SK-N-SH treated with all-trans-retinoic acid at 6 μM for 48 hours (cell line): ENCODE measurements around the gene KHDRBS1.

Experiments
- ATAC-seq: fragments of 200-7000 bp; cut with Tn5 transposase; 3 replicates; pipeline ENCODE4 v1.9.1; 2020; ENCODE audit warnings: mild to moderate bottlenecking, moderate library complexity
- ARNTL ChIP-seq: fragments of 450-650 bp; formaldehyde crosslinking; IDR thresholded peaks from 2 replicates; pipeline ENCODE4 v1.5.0; 2020; ENCODE audit warnings: low read depth, mild to moderate bottlenecking, moderate library complexity, borderline replicate concordance
- BACH2 ChIP-seq: fragments of 250-450 bp; sonication (Bioruptor Pico); IDR thresholded peaks from 2 replicates; pipeline ENCODE4 v1.9.0; 2021; ENCODE audit warnings: mild to moderate bottlenecking, borderline replicate concordance
- CREB5 ChIP-seq: fragments of 250-450 bp; sonication (Bioruptor Pico); IDR thresholded peaks from 2 replicates; pipeline ENCODE4 v1.5.1; 2020; ENCODE audit warnings: low read depth, mild to moderate bottlenecking, moderate library complexity
- CSDC2 ChIP-seq: fragments of 250-450 bp; sonication (Bioruptor Pico); IDR thresholded peaks from 2 replicates; pipeline ENCODE4 v1.5.0; 2020; ENCODE audit warnings: mild to moderate bottlenecking, moderate library complexity
- CSRNP3 ChIP-seq: fragments of 250-450 bp; sonication (Bioruptor Pico); IDR thresholded peaks from 2 replicates; pipeline ENCODE4 v1.5.1; 2021; ENCODE audit warnings: mild to moderate bottlenecking, moderate library complexity
- ESRRG ChIP-seq: fragments of 250-450 bp; sonication (Bioruptor Pico); IDR thresholded peaks from 2 replicates; pipeline ENCODE4 v1.6.1; 2021; ENCODE audit warnings: mild to moderate bottlenecking
- ISL1 ChIP-seq: fragments of 250-450 bp; sonication (Bioruptor Pico); IDR thresholded peaks from 2 replicates; pipeline ENCODE4 v2.1.2; 2022; ENCODE audit warnings: mild to moderate bottlenecking, moderate library complexity
- OSR1 ChIP-seq: fragments of 250-450 bp; sonication (Bioruptor Pico); IDR thresholded peaks from 2 replicates; pipeline ENCODE4 v1.8.0; 2022; ENCODE audit warnings: moderate library complexity, mild to moderate bottlenecking, inconsistent platforms
- PATZ1 ChIP-seq: fragments of 250-450 bp; sonication (Bioruptor Pico); IDR thresholded peaks from 2 replicates; pipeline ENCODE4 v1.8.0; 2020; ENCODE audit warnings: mild to moderate bottlenecking, moderate library complexity, borderline replicate concordance
- POU6F1 ChIP-seq: fragments of 250-450 bp; sonication (Bioruptor Pico); IDR thresholded peaks from 2 replicates; pipeline ENCODE4 v1.8.0; 2021; ENCODE audit warnings: low read depth, mild to moderate bottlenecking, moderate library complexity, borderline replicate concordance
- RARB ChIP-seq: fragments of 250-450 bp; sonication (Bioruptor Pico); IDR thresholded peaks from 2 replicates; pipeline ENCODE4 v1.8.0; 2021; ENCODE audit warnings: mild to moderate bottlenecking, moderate library complexity
- SNAI2 ChIP-seq: fragments of 250-450 bp; sonication (Bioruptor Pico); IDR thresholded peaks from 2 replicates; pipeline ENCODE4 v1.5.0; 2020; ENCODE audit warnings: mild to moderate bottlenecking, moderate library complexity
- TCF4 ChIP-seq: fragments of 250-450 bp; sonication (Bioruptor Pico); IDR thresholded peaks from 2 replicates; pipeline ENCODE4 v1.8.0; 2021; ENCODE audit warnings: mild to moderate bottlenecking, moderate library complexity, borderline replicate concordance
- TOX ChIP-seq: fragments of 250-450 bp; sonication (Bioruptor Pico); IDR thresholded peaks from 2 replicates; pipeline ENCODE4 v1.8.0; 2021; ENCODE audit warnings: mild to moderate bottlenecking, moderate library complexity, borderline replicate concordance
- ZC3H10 ChIP-seq: fragments of 250-450 bp; sonication (Bioruptor Pico); IDR thresholded peaks from 2 replicates; pipeline ENCODE4 v1.5.1; 2021; ENCODE audit warnings: mild to moderate bottlenecking, moderate library complexity
- ZFP3 ChIP-seq: fragments of 250-450 bp; sonication (Bioruptor Pico); IDR thresholded peaks from 2 replicates; pipeline ENCODE4 v1.5.0; 2020; ENCODE audit warnings: mild to moderate bottlenecking, moderate library complexity
- ZFP30 ChIP-seq: fragments of 450-650 bp; formaldehyde crosslinking; IDR thresholded peaks from 2 replicates; pipeline ENCODE4 v1.5.0; 2022; ENCODE audit warnings: mild to moderate bottlenecking, moderate library complexity
- ZNF8 ChIP-seq: fragments of 450-650 bp; formaldehyde crosslinking; IDR thresholded peaks from 2 replicates; pipeline ENCODE4 v1.5.0; 2020; ENCODE audit warnings: mild to moderate bottlenecking, moderate library complexity

The KHDRBS1 gene

GRCh38 chr1:32012709-32013385, 821 bp upstream of the KHDRBS1 start (continued):
- TF ChIP-seq CREB5 (CRISPR knock-in tag) (no peak), ZFP3 (CRISPR knock-in tag) (no peak), POU6F1 (CRISPR knock-in tag) (no peak), OSR1 (CRISPR knock-in tag) (no peak), ISL1 (no peak), TCF4 (CRISPR knock-in tag) (no peak), PATZ1 (CRISPR knock-in tag) (no peak), ZC3H10 (CRISPR knock-in tag) (no peak)

GRCh38 chr1:32014199-32014947, 705 bp downstream of the KHDRBS1 start:
- 0 out of 2 replicates have a peak, but pooled peaks have one; percentile 7 for TF ChIP-seq BACH2 (CRISPR knock-in tag)
- no peak for TF ChIP-seq ZNF8 (CRISPR knock-in tag)

GRCh38 chr1:32014948-32015273, 1.2 kb downstream of the KHDRBS1 start:
- ATAC-seq, result peak; percentile 5; the same call in 2 of the 3 replicates
- TF ChIP-seq TOX (no peak), CSRNP3 (CRISPR knock-in tag) (no peak), CSDC2 (no peak), ZNF8 (CRISPR knock-in tag) (no peak), RARB (no peak), SNAI2 (CRISPR knock-in tag) (no peak), ZC3H10 (CRISPR knock-in tag) (no peak), PATZ1 (CRISPR knock-in tag) (no peak), CREB5 (CRISPR knock-in tag) (no peak)
- TF ChIP-seq, all 23 proteins: peak for 0

More at GRCh38 chr1:32014199-32014947, 705 bp downstream of the KHDRBS1 start:
- ATAC-seq, result peak; percentile 52

GRCh38 chr1:32020339-32020738, 6.7 kb downstream of the KHDRBS1 start:
- no peak for ATAC-seq
- no peak for TF ChIP-seq ARNTL (CRISPR knock-in tag)
- no peak for TF ChIP-seq CSDC2
- no peak for TF ChIP-seq CSRNP3 (CRISPR knock-in tag)
- TF ChIP-seq ESRRG (CRISPR knock-in tag), result no peak
- TF ChIP-seq TOX, result no peak
- no peak for TF ChIP-seq SNAI2 (CRISPR knock-in tag)
- TF ChIP-seq OSR1 (CRISPR knock-in tag), result no peak
- no peak for TF ChIP-seq ZNF8 (CRISPR knock-in tag)
- TF ChIP-seq TCF4 (CRISPR knock-in tag), result no peak
- no peak for TF ChIP-seq POU6F1 (CRISPR knock-in tag)
- no peak for TF ChIP-seq RARB
- TF ChIP-seq BACH2 (CRISPR knock-in tag), result no peak
- no peak for TF ChIP-seq ISL1
- TF ChIP-seq ZFP30 (CRISPR knock-in tag), result no peak
